Measurements from ENCODE around the gene KIAA0825. TPM values are rescaled to one million over a fixed set of nuclear protein-coding genes. Genes with fewer than 3 reads are reported as not detected.
A peak's percentile ranks its signal among the peaks of the same experiment; 100 is the strongest.
"Not testable (repeated sequence)": the region's sequence is repeated elsewhere in the genome, so short reads cannot be mapped to it uniquely, and the experiment has no call there.

The KIAA0825 gene
- total RNA-seq, 1 donor from 2014 or later = 0.26 TPM

DNA sequence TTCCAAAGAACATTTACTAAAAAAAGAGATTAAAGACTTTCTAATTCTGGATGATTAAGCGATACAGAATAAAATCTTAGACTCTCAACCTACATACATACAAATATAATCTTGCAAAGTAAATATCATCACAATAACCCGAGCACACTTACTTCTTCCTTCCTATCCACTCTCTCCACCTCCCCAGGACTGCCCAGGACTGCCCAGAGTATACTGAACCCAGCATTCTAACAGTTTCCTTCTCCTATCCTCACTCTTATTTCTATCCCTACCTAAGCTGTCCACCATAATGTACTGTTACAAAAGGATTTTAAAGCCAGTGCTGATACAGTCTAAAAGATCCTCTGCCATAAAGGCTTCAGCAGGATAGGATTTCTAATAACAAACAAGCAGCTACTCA, 463.7 kb downstream of the KIAA0825 start:
- no peak for FAIRE-seq
- Histone ChIP-seq H3K27me3 (ENCODE audit: control insufficient read depth, insufficient read depth, low read length) (no peaks in the 10 kb centered on the region), H3K36me3 (ENCODE audit: control insufficient read depth, insufficient read depth, low read length) (no peaks in the 10 kb centered on the region), H3K4me3 (ENCODE audit: low read depth, low read length) (no peak overlapping the region)
- DNase-seq (ENCODE audit: low read depth) = no peak
- TF ChIP-seq, protein P1, sequence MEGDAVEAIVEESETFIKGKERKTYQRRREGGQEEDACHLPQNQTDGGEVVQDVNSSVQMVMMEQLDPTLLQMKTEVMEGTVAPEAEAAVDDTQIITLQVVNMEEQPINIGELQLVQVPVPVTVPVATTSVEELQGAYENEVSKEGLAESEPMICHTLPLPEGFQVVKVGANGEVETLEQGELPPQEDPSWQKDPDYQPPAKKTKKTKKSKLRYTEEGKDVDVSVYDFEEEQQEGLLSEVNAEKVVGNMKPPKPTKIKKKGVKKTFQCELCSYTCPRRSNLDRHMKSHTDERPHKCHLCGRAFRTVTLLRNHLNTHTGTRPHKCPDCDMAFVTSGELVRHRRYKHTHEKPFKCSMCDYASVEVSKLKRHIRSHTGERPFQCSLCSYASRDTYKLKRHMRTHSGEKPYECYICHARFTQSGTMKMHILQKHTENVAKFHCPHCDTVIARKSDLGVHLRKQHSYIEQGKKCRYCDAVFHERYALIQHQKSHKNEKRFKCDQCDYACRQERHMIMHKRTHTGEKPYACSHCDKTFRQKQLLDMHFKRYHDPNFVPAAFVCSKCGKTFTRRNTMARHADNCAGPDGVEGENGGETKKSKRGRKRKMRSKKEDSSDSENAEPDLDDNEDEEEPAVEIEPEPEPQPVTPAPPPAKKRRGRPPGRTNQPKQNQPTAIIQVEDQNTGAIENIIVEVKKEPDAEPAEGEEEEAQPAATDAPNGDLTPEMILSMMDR (IDR thresholded peaks at IDR 0.05; ENCODE audit: insufficient read depth, low read length, severe bottlenecking) = no peak

DNA sequence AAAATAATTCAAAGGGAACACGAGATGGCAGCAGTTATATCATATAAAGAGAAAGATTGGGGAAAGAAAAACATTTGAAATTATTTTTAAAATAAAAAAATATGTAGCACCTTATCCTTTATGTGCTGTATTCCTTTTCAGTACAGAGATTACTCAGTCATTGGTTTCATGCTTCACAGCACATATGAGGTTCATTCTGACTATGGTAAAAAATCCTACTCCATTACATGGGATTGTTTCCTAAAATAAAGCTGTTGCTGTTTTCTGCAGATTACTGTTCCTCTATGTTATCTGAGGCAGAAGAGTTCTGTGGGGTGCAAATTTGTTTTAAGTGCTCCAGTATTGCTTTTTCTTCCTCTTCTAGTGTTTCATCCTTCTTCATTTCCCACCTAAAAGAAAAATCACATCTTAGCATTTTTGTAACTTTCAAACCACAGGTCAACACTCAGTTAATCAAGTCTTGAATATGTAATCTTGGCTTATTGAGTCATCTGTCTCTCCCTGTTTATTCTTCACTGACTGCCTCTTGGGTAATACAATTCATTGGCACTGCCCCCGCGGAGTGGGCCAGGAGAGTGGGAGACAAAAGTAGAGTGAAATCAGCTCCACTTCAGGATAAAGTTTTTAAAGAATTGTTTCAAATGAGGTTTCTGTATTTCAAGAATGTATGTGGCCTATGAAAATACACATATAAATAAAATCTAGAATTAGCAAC, 464.5 kb downstream of the KIAA0825 start:
- Histone ChIP-seq H3K4me3 (ENCODE audit: low read depth, low read length) (no peak overlapping the region), H3K27me3 (ENCODE audit: control insufficient read depth, insufficient read depth, low read length) (no peaks in the 10 kb centered on the region), H3K36me3 (ENCODE audit: control insufficient read depth, insufficient read depth, low read length) (no peaks in the 10 kb centered on the region)
- DNase-seq (ENCODE audit: low read depth) (peak; percentile 52), FAIRE-seq (no peak)
- TF ChIP-seq, protein P1 (IDR thresholded peaks at IDR 0.05; ENCODE audit: insufficient read depth, low read length, severe bottlenecking) = no peak

DNA sequence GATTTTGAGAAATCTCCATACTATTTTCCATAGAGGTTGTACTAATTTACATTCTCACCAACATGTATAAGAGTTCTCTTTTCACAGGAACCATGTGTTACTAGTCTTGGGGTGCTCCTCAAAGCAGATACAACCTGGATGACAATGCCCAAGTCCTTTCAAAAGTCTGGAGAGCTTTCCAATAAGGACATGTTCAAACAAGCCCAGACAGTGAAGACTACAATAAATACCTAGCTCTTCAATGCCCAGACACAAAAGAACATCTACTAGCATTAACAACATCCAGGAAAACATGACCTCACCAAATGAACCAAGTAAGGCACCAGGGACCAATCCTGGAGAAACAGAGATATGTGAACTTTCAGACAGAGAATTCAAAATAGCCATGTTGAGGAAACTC, 474.8 kb downstream of the KIAA0825 start:
- not testable (repeated sequence) for H3K36me3 ChIP-seq (ENCODE audit: control insufficient read depth, insufficient read depth, low read length); H3K4me3 ChIP-seq (ENCODE audit: low read depth, low read length); FAIRE-seq; H3K27me3 ChIP-seq (ENCODE audit: control insufficient read depth, insufficient read depth, low read length)
- DNase-seq (ENCODE audit: low read depth) = peak; percentile 68

DNA sequence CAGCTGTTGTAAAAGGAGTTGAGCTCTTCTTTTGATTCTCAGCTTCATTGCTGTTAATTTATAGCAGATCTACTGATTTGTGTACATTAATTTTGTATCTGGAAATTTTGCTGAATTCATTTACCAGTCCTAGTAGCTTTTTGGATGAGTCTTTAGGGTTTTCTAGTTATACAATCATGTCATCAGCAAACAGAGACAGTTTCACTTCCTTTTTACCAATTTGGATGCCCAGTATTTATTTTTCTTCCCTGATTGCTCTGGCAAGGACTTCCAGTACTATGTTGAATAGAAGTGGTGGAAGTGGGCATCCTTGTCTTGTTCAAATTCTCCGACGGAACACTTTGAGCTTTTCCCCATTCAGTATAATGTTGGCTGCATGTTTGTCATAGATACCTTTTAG, 478.1 kb downstream of the KIAA0825 start:
- FAIRE-seq (no peak), DNase-seq (ENCODE audit: low read depth) (no peak)
- no peaks in the 10 kb centered on the region for H3K27me3 ChIP-seq (ENCODE audit: control insufficient read depth, insufficient read depth, low read length)
- TF ChIP-seq, protein P1 (IDR thresholded peaks at IDR 0.05; ENCODE audit: insufficient read depth, low read length, severe bottlenecking) = no peak
- H3K36me3 ChIP-seq (ENCODE audit: control insufficient read depth, insufficient read depth, low read length) = no peaks in the 10 kb centered on the region
- H3K4me3 ChIP-seq (ENCODE audit: low read depth, low read length) = no peak overlapping the region

DNA sequence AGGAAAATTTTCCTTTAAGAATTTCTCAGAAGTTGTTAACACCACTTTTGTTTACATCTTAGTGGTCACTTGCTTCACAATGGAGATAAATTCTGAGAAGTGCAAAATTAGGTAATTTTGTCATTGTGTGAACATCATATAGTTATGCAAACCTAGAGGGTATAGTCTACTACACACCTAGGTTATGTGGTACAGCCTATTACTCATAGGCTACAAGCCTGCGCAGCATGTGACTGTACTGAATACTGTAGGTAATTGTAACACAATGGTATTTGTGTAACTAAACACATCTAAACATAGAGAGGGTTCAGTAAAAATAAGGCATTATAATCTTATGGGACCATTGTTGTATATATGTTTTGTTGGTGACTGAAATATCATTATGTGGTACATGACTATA, 488.3 kb downstream of the KIAA0825 start:
- DNase-seq (ENCODE audit: low read depth) = peak; percentile 55
- TF ChIP-seq, protein P1 (IDR thresholded peaks at IDR 0.05; ENCODE audit: insufficient read depth, low read length, severe bottlenecking) = no peak
- Histone ChIP-seq H3K4me3 (ENCODE audit: low read depth, low read length) (no peak overlapping the region), H3K36me3 (ENCODE audit: control insufficient read depth, insufficient read depth, low read length) (no peaks in the 10 kb centered on the region), H3K27me3 (ENCODE audit: control insufficient read depth, insufficient read depth, low read length) (no peaks in the 10 kb centered on the region)
- FAIRE-seq = no peak

DNA sequence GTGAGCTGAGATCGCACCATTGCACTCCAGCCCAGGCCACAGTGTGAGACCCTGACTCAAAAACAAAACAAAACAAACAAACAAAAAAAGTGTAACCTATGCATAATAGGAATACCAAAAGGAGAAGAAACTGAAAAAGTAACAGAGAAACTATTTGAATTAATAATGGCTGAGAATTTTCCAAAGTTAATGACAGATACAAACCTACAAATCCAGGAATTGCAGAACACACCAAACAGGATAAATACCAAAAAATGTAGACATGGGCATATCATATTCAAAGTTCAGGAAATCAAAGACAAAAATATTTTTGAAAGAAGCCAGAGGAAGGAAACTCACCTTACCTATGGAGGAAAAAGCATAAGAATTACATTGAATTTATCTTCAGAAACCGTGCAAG, 493.3 kb downstream of the KIAA0825 start:
- FAIRE-seq (no peak), DNase-seq (ENCODE audit: low read depth) (no peak)
- H3K36me3 ChIP-seq (ENCODE audit: control insufficient read depth, insufficient read depth, low read length) = no peaks in the 10 kb centered on the region
- TF ChIP-seq, protein P1 (IDR thresholded peaks at IDR 0.05; ENCODE audit: insufficient read depth, low read length, severe bottlenecking) = no peak
- H3K27me3 ChIP-seq (ENCODE audit: control insufficient read depth, insufficient read depth, low read length) = no peaks in the 10 kb centered on the region
- H3K4me3 ChIP-seq (ENCODE audit: low read depth, low read length) = no peak overlapping the region

DNA sequence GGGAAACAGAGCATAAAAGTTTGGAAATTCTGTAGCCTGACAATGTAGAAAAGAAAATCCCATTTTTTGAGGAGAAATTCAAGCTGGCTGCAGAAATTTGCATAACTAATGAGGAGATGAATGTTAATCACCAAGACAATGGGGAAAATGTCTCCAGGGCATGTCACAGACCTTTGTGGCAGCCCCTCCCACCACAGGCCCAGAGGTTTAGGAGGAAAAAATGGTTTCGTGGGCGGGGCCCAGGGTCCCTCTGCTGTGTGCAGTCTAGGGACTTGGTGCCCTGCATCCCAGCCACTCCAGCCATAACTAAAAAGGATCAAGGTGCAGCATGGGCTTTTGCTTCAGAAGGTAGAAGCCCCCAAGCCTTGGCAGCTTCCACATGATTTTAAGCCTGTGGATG, 502.1 kb downstream of the KIAA0825 start:
- not testable (repeated sequence) for H3K36me3 ChIP-seq (ENCODE audit: control insufficient read depth, insufficient read depth, low read length); H3K4me3 ChIP-seq (ENCODE audit: low read depth, low read length); FAIRE-seq; DNase-seq (ENCODE audit: low read depth); H3K27me3 ChIP-seq (ENCODE audit: control insufficient read depth, insufficient read depth, low read length)

All from bronchial epithelial cell (primary cell).